ENCODE data around the gene HMGCL.
A peak's percentile ranks its signal among the peaks of the same experiment; 100 is the strongest.
"Not testable (repeated sequence)": the region's sequence is repeated elsewhere in the genome, so short reads cannot be mapped to it uniquely, and the experiment has no call there.

HMGCL gene

DNA sequence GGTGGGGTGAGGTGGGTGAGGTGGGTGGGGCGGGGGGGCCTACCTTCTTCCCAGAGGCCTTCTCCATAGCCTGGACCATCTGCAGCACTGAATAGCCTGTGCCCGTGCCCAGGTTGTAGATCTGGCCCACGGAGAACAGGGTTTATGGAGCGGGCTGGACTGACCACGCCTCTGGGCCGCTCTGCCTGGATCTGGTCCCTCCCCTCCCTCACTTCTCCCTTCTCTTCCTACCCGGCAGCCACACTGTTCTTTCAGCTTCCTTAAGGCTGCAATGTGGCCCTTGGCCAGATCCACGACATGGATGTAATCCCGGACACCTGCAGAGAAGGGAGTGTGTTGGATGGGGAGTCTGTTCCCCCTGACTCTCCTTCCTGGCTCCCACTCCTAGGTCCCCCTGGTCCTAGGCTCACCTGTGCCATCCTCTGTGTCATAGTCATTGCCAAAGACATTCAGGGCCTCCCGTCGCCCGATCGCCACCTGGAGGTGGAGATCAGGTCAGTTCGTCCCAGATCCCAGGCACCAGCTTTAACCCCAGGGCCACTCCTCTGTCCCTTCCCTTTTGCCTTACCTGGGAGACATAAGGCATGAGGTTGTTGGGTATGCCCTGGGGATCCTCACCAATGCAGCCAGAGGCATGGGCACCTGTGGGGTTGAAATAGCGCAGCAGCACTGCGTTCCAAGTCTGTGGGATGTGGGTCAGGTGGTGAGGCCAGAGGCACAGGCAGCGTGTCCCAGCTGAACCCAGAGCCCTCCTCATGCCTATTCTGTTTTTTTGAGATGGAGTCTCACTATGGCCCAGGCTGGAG, 28.6 kb downstream of the HMGCL start:
- no peaks in the 10 kb centered on the region for H3F3A ChIP-seq (ENCODE audit: insufficient read depth, low read length)
- no peaks in the 10 kb centered on the region for H3K9me2 ChIP-seq (ENCODE audit: low read depth, low read length)
- peaks cover 2% of the 10 kb centered on the region; the same call in 1 of the 2 replicates for H3K79me2 ChIP-seq (ENCODE audit: insufficient read depth, low read length)
- no peak overlapping the region for H3K4me2 ChIP-seq (ENCODE audit: low read length)
- no peaks in the 10 kb centered on the region for H4K20me1 ChIP-seq (ENCODE audit: insufficient read depth, low read length)
- no peak overlapping the region for H3K9ac ChIP-seq (ENCODE audit: low read length)
- H3K4me3 ChIP-seq (ENCODE audit: low read depth, low read length, poor library complexity, severe bottlenecking) = no peak overlapping the region
- no peak overlapping the region for H3K27ac ChIP-seq (ENCODE audit: low read depth, low read length, poor library complexity, severe bottlenecking)
- H3K4me1 ChIP-seq (ENCODE audit: insufficient read depth, low read length, severe bottlenecking) = peaks cover 36% of the 10 kb centered on the region
- H3K27me3 ChIP-seq (ENCODE audit: insufficient read depth, low read length) = no peaks in the 10 kb centered on the region
- no peak overlapping the region for H2AFZ ChIP-seq (ENCODE audit: low read length)
- TF ChIP-seq, protein P1, sequence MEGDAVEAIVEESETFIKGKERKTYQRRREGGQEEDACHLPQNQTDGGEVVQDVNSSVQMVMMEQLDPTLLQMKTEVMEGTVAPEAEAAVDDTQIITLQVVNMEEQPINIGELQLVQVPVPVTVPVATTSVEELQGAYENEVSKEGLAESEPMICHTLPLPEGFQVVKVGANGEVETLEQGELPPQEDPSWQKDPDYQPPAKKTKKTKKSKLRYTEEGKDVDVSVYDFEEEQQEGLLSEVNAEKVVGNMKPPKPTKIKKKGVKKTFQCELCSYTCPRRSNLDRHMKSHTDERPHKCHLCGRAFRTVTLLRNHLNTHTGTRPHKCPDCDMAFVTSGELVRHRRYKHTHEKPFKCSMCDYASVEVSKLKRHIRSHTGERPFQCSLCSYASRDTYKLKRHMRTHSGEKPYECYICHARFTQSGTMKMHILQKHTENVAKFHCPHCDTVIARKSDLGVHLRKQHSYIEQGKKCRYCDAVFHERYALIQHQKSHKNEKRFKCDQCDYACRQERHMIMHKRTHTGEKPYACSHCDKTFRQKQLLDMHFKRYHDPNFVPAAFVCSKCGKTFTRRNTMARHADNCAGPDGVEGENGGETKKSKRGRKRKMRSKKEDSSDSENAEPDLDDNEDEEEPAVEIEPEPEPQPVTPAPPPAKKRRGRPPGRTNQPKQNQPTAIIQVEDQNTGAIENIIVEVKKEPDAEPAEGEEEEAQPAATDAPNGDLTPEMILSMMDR (IDR thresholded peaks at IDR 0.05; ENCODE audit: low read length) = peak; percentile 43; the same call in 1 of the 2 replicates
- no peak for TF ChIP-seq EZH2 (IDR thresholded peaks at IDR 0.05; ENCODE audit: borderline replicate concordance, low read length)
- H3K36me3 ChIP-seq (ENCODE audit: insufficient read depth, low read length) = peaks cover 20% of the 10 kb centered on the region; the same call in 1 of the 2 replicates
- no peaks in the 10 kb centered on the region for H3K9me3 ChIP-seq (ENCODE audit: low read length)

DNA sequence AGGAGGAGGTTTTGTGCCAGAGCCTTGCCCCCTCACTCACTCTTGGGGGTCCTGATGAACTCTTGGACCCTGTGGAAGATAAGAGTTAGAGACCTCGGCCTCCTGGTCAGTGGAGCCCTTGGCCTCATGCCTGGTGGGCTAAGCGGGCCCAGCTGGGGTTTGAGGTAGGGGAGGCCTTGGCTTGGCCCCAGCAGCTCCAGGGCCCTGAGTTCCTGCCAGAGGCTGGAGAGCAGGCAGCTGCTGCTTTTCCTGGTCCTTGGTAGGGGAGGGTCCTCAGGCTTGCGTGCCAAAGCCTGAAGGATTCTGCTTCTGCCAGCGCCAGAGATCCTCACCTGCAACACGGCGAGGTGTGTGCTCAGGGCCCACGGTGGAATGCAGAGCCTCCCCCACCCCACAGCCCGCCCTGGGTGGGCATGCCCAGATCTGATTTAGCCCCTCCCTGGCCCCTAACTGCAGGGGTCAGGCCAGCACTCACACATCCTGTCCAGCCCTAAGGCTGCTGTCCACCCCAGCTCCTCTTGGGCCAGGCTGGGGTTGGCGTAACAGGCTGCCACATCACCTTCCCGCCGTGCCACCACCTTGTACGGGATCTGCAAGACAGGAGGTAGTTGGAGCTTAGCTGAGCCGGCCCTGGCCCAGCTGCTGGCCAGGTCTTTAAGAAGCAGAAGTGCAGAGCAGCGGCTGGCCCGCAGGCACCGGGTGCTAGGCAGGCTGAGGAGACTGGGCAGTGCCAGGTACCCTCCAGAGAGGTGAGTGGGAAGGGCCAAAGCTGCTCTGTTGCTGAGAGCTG, 29.4 kb downstream of the HMGCL start:
- H3K9ac ChIP-seq (ENCODE audit: low read length) = no peak overlapping the region
- TF ChIP-seq, protein P1 (IDR thresholded peaks at IDR 0.05; ENCODE audit: low read length) = no peak
- no peak for TF ChIP-seq EZH2 (IDR thresholded peaks at IDR 0.05; ENCODE audit: borderline replicate concordance, low read length)

DNA sequence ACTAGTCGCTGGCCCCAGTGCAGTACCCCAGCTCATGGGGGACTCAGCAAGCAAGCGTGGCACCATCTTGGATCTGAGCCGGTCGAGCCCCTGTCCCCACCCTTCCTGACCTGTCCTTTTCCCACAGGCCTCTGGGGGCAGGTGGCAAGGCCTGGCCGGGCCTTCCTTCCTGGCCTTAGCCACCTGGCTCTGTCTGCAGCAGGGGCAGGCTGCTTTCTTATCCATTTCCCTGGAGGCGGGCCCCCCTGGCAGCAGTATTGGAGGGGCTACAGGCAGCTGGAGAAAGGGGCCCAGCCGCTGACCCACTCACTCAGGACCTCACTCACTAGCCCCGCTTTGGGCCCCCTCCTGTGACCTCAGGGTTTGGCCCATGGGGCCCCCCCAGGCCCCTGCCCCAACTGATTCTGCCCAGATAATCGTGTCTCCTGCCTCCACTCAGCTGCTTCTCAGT, 30.5 kb downstream of the HMGCL start:
- not testable (repeated sequence) for H3F3A ChIP-seq (ENCODE audit: insufficient read depth, low read length); H4K20me1 ChIP-seq (ENCODE audit: insufficient read depth, low read length); H3K27ac ChIP-seq (ENCODE audit: low read depth, low read length, poor library complexity, severe bottlenecking); H3K4me2 ChIP-seq (ENCODE audit: low read length); H3K9me3 ChIP-seq (ENCODE audit: low read length); H3K27me3 ChIP-seq (ENCODE audit: insufficient read depth, low read length); H2AFZ ChIP-seq (ENCODE audit: low read length); H3K79me2 ChIP-seq (ENCODE audit: insufficient read depth, low read length); H3K4me3 ChIP-seq (ENCODE audit: low read depth, low read length, poor library complexity, severe bottlenecking); H3K9me2 ChIP-seq (ENCODE audit: low read depth, low read length); H3K9ac ChIP-seq (ENCODE audit: low read length)
- H3K36me3 ChIP-seq (ENCODE audit: insufficient read depth, low read length) = peaks cover 20% of the 10 kb centered on the region; the same call in 1 of the 2 replicates
- H3K4me1 ChIP-seq (ENCODE audit: insufficient read depth, low read length, severe bottlenecking) = peaks cover 36% of the 10 kb centered on the region

More for the DNA sequence above, 29.4 kb downstream of the HMGCL start:
- peaks cover 32% of the 10 kb centered on the region for H3K4me1 ChIP-seq (ENCODE audit: insufficient read depth, low read length, severe bottlenecking)
- H4K20me1 ChIP-seq (ENCODE audit: insufficient read depth, low read length) = no peaks in the 10 kb centered on the region
- H3K9me3 ChIP-seq (ENCODE audit: low read length) = no peaks in the 10 kb centered on the region
- no peaks in the 10 kb centered on the region for H3F3A ChIP-seq (ENCODE audit: insufficient read depth, low read length)
- H3K9me2 ChIP-seq (ENCODE audit: low read depth, low read length) = no peaks in the 10 kb centered on the region
- no peak overlapping the region for H3K27ac ChIP-seq (ENCODE audit: low read depth, low read length, poor library complexity, severe bottlenecking)
- no peak overlapping the region for H3K4me3 ChIP-seq (ENCODE audit: low read depth, low read length, poor library complexity, severe bottlenecking)
- H2AFZ ChIP-seq (ENCODE audit: low read length) = no peak overlapping the region
- H3K27me3 ChIP-seq (ENCODE audit: insufficient read depth, low read length) = no peaks in the 10 kb centered on the region
- H3K36me3 ChIP-seq (ENCODE audit: insufficient read depth, low read length) = peaks cover 20% of the 10 kb centered on the region; the same call in 1 of the 2 replicates
- H3K79me2 ChIP-seq (ENCODE audit: insufficient read depth, low read length) = peaks cover 6% of the 10 kb centered on the region; the same call in 1 of the 2 replicates
- no peak overlapping the region for H3K4me2 ChIP-seq (ENCODE audit: low read length)
